CD1c-positive myeloid dendritic cell (primary cell): ENCODE measurements around the gene RAI1.

Source experiments
- DNase-seq: peaks from one replicate; pipeline ENCODE4 v3.0.0-alpha.2; 2016; ENCODE audit errors: extremely low spot score

Gene RAI1

GRCh38 chr17:17844079-17844478 is 162.8 kb downstream of the RAI1 start:
- DNase-seq: no peak

- no peak for DNase-seq
Measured at GRCh38 chr17:17844500-17844899, 163.2 kb downstream of the RAI1 start.

- DNase-seq: no peak
Measured at GRCh38 chr17:17845046-17845775, 164.0 kb downstream of the RAI1 start.

GRCh38 chr17:17846003-17846402 is 164.7 kb downstream of the RAI1 start:
- no peak for DNase-seq

GRCh38 chr17:17846645-17847044 is 165.4 kb downstream of the RAI1 start:
- DNase-seq: no peak

GRCh38 chr17:17847118-17847689 is 165.9 kb downstream of the RAI1 start:
- no peak for DNase-seq

GRCh38 chr17:17847726-17848125 is 166.5 kb downstream of the RAI1 start:
- DNase-seq: no peak

- peak; percentile 30 for DNase-seq
Measured at GRCh38 chr17:17848311-17849082, 167.2 kb downstream of the RAI1 start.

GRCh38 chr17:17849147-17849820 is 168.0 kb downstream of the RAI1 start:
- peak; percentile 87 for DNase-seq

- peak; percentile 66 for DNase-seq
Measured at GRCh38 chr17:17849845-17850373, 168.7 kb downstream of the RAI1 start.

- no peak for DNase-seq
Measured at GRCh38 chr17:17851103-17852002, 170.1 kb downstream of the RAI1 start.

GRCh38 chr17:17852930-17853329 is 171.7 kb downstream of the RAI1 start:
- DNase-seq: no peak

- DNase-seq: no peak
Measured at GRCh38 chr17:17853811-17854447, 172.7 kb downstream of the RAI1 start.

- DNase-seq: peak; percentile 40
Measured at GRCh38 chr17:17855976-17856375, 174.7 kb downstream of the RAI1 start.

GRCh38 chr17:17856386-17856785 is 175.1 kb downstream of the RAI1 start:
- no peak for DNase-seq

GRCh38 chr17:17857496-17857895 is 176.2 kb downstream of the RAI1 start:
- DNase-seq: no peak

- DNase-seq: peak; percentile 78
Measured at GRCh38 chr17:17859909-17860765, 178.9 kb downstream of the RAI1 start.

- DNase-seq: no peak
Measured at GRCh38 chr17:17860766-17861107, 179.5 kb downstream of the RAI1 start.
